Type B pancreatic cell (in vitro differentiated cells): Measurements from ENCODE around the gene PUS3. TPM values are rescaled to one million over a fixed set of nuclear protein-coding genes. Genes with fewer than 3 reads are reported as not detected.
"Not testable (repeated sequence)": the region's sequence is repeated elsewhere in the genome, so short reads cannot be mapped to it uniquely, and the experiment has no call there.

Experiments
- DNase-seq: peaks from one replicate; pipeline ENCODE4 v3.0.0; 2021; ENCODE audit warnings: mixed read lengths; ENCODE audit not compliant: unreplicated experiment; ENCODE audit errors: extremely low spot score
- H3K27ac Mint-ChIP-seq: 2 replicates; pipeline ENCODE4 v1.8.0; 2021; ENCODE audit warnings: mild to moderate bottlenecking, mixed read lengths
- H3K27me3 Mint-ChIP-seq: 2 replicates; pipeline ENCODE4 v1.8.0; 2021; ENCODE audit warnings: mixed read lengths
- H3K36me3 Mint-ChIP-seq: 2 replicates; pipeline ENCODE4 v1.8.0; 2021; ENCODE audit warnings: mixed read lengths
- H3K4me1 Mint-ChIP-seq: one replicate; pipeline ENCODE4 v1.8.0; 2021; ENCODE audit warnings: mixed read lengths; ENCODE audit not compliant: unreplicated experiment
- H3K4me3 Mint-ChIP-seq: 2 replicates; pipeline ENCODE4 v1.8.0; 2021; ENCODE audit warnings: mild to moderate bottlenecking, mixed read lengths
- H3K9me3 Mint-ChIP-seq: 2 replicates; pipeline ENCODE4 v1.8.0; 2021; ENCODE audit warnings: mixed read lengths
- total RNA-seq: library from RNA; stranded (reverse); gene quantifications from 2 replicates; pipeline ENCODE4 v1.2.1, GENCODE V29; 2021; ENCODE audit warnings: low replicate concordance
- TF ChIP-seq, protein P1 (sequence below): fragments of 200-600 bp; sonication (generic); conservative IDR thresholded peaks from 2 replicates; pipeline ENCODE4 v1.5.0; 2021; ENCODE audit warnings: antibody characterized with exemption, mild to moderate bottlenecking

Gene PUS3
- total RNA-seq, 1 donor from 2014 or later = 13.5 TPM

- H3K9me3 Mint-ChIP-seq = peaks cover 5% of the 10 kb centered on the region
Measured at GRCh38 chr11:125869521-125869920, 33.5 kb downstream of the PUS3 start.

GRCh38 chr11:125865354-125865753 lies 37.7 kb downstream of the PUS3 start:
- not testable (repeated sequence) for H3K4me1 Mint-ChIP-seq, H3K9me3 Mint-ChIP-seq, H3K27me3 Mint-ChIP-seq, DNase-seq, H3K27ac Mint-ChIP-seq, H3K36me3 Mint-ChIP-seq, H3K4me3 Mint-ChIP-seq

More at GRCh38 chr11:125869521-125869920, 33.5 kb downstream of the PUS3 start:
- peaks cover 3% of the 10 kb centered on the region for H3K4me1 Mint-ChIP-seq
- peaks cover 6% of the 10 kb centered on the region for H3K27me3 Mint-ChIP-seq
- no peak overlapping the region for H3K27ac Mint-ChIP-seq
- H3K4me3 Mint-ChIP-seq = no peak overlapping the region
- DNase-seq = no peak
- no peaks in the 10 kb centered on the region for H3K36me3 Mint-ChIP-seq
- TF ChIP-seq, protein P1, sequence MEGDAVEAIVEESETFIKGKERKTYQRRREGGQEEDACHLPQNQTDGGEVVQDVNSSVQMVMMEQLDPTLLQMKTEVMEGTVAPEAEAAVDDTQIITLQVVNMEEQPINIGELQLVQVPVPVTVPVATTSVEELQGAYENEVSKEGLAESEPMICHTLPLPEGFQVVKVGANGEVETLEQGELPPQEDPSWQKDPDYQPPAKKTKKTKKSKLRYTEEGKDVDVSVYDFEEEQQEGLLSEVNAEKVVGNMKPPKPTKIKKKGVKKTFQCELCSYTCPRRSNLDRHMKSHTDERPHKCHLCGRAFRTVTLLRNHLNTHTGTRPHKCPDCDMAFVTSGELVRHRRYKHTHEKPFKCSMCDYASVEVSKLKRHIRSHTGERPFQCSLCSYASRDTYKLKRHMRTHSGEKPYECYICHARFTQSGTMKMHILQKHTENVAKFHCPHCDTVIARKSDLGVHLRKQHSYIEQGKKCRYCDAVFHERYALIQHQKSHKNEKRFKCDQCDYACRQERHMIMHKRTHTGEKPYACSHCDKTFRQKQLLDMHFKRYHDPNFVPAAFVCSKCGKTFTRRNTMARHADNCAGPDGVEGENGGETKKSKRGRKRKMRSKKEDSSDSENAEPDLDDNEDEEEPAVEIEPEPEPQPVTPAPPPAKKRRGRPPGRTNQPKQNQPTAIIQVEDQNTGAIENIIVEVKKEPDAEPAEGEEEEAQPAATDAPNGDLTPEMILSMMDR = no peak

GRCh38 chr11:125862786-125863185 lies 40.2 kb downstream of the PUS3 start:
- H3K9me3 Mint-ChIP-seq = not testable (repeated sequence)

DNA sequence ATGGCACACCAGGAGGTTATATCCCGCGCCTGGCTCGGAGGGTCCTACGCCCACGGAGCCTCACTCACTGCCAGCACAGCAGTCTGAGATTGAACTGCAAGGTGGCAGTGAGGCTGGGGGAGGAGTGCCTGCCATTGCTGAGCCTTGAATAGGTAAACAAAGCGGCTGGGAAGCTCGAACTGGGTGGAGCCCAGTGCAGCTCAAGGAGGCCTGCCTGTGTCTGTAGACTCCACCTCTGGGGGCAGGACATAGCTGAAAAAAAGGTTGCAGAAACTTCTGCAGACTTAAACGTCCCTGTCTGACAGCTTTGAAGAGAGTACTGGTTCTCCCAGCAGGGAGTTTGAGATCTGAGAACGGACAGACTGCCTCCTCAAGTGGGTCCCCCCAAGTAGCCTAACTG lies 45.3 kb downstream of the PUS3 start:
- not testable (repeated sequence) for H3K27ac Mint-ChIP-seq, H3K27me3 Mint-ChIP-seq, DNase-seq, H3K4me3 Mint-ChIP-seq, H3K36me3 Mint-ChIP-seq, H3K4me1 Mint-ChIP-seq, H3K9me3 Mint-ChIP-seq

More at GRCh38 chr11:125862786-125863185, 40.2 kb downstream of the PUS3 start:
- H3K4me3 Mint-ChIP-seq, H3K27ac Mint-ChIP-seq, H3K36me3 Mint-ChIP-seq, H3K4me1 Mint-ChIP-seq, DNase-seq, H3K27me3 Mint-ChIP-seq: not testable (repeated sequence)

DNA sequence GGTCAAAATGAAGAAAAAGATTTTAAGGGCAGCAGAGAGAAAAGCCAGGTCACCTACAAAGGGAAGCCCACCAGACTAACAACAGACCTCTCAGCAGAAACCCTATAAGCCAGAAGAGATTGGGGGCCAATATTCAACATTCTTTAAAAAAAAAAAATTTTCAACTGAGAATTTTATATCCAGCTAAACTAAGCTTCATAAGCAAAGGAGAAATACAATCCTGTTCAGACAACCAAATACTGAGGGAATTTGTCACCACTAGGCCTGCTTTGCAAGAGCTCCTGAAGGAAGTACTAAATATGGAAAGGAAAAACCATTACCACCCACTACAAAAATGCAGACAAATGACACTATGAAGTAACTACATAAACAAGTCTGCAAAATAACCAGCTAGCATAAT lies 56.8 kb downstream of the PUS3 start:
- Mint-ChIP-seq H3K4me1 (no peaks in the 10 kb centered on the region), H3K27ac (no peak overlapping the region), H3K4me3 (no peak overlapping the region), H3K36me3 (no peaks in the 10 kb centered on the region), H3K27me3 (peaks cover 10% of the 10 kb centered on the region), H3K9me3 (peaks cover 10% of the 10 kb centered on the region)
- no peak for DNase-seq
- TF ChIP-seq, protein P1 = no peak

Other genes starting within 250 kb of the PUS3 start
- not detected in 2 replicates for gene ACRV1, start 222.4 kb downstream of the PUS3 start, total RNA-seq
- not detected in 2 replicates for gene PATE1, start 156.9 kb downstream of the PUS3 start, total RNA-seq
- gene PATE2, start 124.4 kb downstream of the PUS3 start, total RNA-seq = not detected in 2 replicates
- not detected in 2 replicates for gene PATE3, start 115.1 kb downstream of the PUS3 start, total RNA-seq
- not detected in 2 replicates for gene PATE4, start 69.9 kb downstream of the PUS3 start, total RNA-seq
- 4.3 and 6.5 TPM in 2 replicates for gene HYLS1, start 15.5 kb downstream of the PUS3 start, total RNA-seq
- gene DDX25, start 1.3 kb upstream of the PUS3 start, total RNA-seq = 0.79 and 1.8 TPM in 2 replicates
- 0.31 TPM in 1 of 2 replicates, not detected in the other for gene VSIG10L2, start 42.8 kb upstream of the PUS3 start, total RNA-seq
- gene CDON, start 159.7 kb upstream of the PUS3 start, total RNA-seq = 23.5 and 157 TPM in 2 replicates